Type B pancreatic cell (in vitro differentiated cells): ENCODE results near the gene NT5E. TPM values are rescaled to one million over a fixed set of nuclear protein-coding genes. Genes with fewer than 3 reads are reported as not detected.
A peak's percentile ranks its signal among the peaks of the same experiment; 100 is the strongest.
"Not testable (repeated sequence)": the region's sequence is repeated elsewhere in the genome, so short reads cannot be mapped to it uniquely, and the experiment has no call there.

Experiments used
- DNase-seq: peaks from one replicate; pipeline ENCODE4 v3.0.0; 2021; ENCODE audit warnings: mixed read lengths; ENCODE audit not compliant: unreplicated experiment; ENCODE audit errors: extremely low spot score
- H3K27ac Mint-ChIP-seq: 2 replicates; pipeline ENCODE4 v1.8.0; 2021; ENCODE audit warnings: mild to moderate bottlenecking, mixed read lengths
- H3K27me3 Mint-ChIP-seq: 2 replicates; pipeline ENCODE4 v1.8.0; 2021; ENCODE audit warnings: mixed read lengths
- H3K36me3 Mint-ChIP-seq: 2 replicates; pipeline ENCODE4 v1.8.0; 2021; ENCODE audit warnings: mixed read lengths
- H3K4me1 Mint-ChIP-seq: one replicate; pipeline ENCODE4 v1.8.0; 2021; ENCODE audit warnings: mixed read lengths; ENCODE audit not compliant: unreplicated experiment
- H3K4me3 Mint-ChIP-seq: 2 replicates; pipeline ENCODE4 v1.8.0; 2021; ENCODE audit warnings: mild to moderate bottlenecking, mixed read lengths
- H3K9me3 Mint-ChIP-seq: 2 replicates; pipeline ENCODE4 v1.8.0; 2021; ENCODE audit warnings: mixed read lengths
- CTCF ChIP-seq: fragments of 200-600 bp; sonication (generic); conservative IDR thresholded peaks from 2 replicates; pipeline ENCODE4 v1.5.0; 2021; ENCODE audit warnings: antibody characterized with exemption, mild to moderate bottlenecking
- total RNA-seq: library from RNA; stranded (reverse); gene quantifications from 2 replicates; pipeline ENCODE4 v1.2.1, GENCODE V29; 2021; ENCODE audit warnings: low replicate concordance

NT5E gene
- total RNA-seq, 1 donor from 2014 or later, result 6.6 TPM

- TF ChIP-seq CTCF, result no peak
- Mint-ChIP-seq H3K27ac (peak overlapping the region; percentile 82), H3K4me1 (peaks cover 29% of the 10 kb centered on the region)
Measured at GRCh38 chr6:85403331-85404015, 46.4 kb upstream of the NT5E start.

GRCh38 chr6:85404016-85404563 lies 45.8 kb upstream of the NT5E start:
- Mint-ChIP-seq H3K4me3 (peak overlapping the region; percentile 44), H3K27ac (peak overlapping the region; percentile 82), H3K4me1 (peaks cover 29% of the 10 kb centered on the region)
- not testable (repeated sequence) for H3K36me3 Mint-ChIP-seq, DNase-seq, H3K27me3 Mint-ChIP-seq, H3K9me3 Mint-ChIP-seq

More at GRCh38 chr6:85403331-85404015, 46.4 kb upstream of the NT5E start:
- Mint-ChIP-seq H3K36me3 (no peaks in the 10 kb centered on the region), H3K27me3 (peaks cover 3% of the 10 kb centered on the region), H3K4me3 (no peak overlapping the region), H3K9me3 (no peaks in the 10 kb centered on the region)
- no peak for DNase-seq

- peak overlapping the region; percentile 44 for H3K4me3 Mint-ChIP-seq
- H3K36me3 Mint-ChIP-seq, result no peaks in the 10 kb centered on the region
- peaks cover 3% of the 10 kb centered on the region for H3K27me3 Mint-ChIP-seq
- no peak for DNase-seq
- no peaks in the 10 kb centered on the region for H3K9me3 Mint-ChIP-seq
- peaks cover 29% of the 10 kb centered on the region for H3K4me1 Mint-ChIP-seq
- H3K27ac Mint-ChIP-seq, result peak overlapping the region; percentile 82
- no peak for TF ChIP-seq CTCF
Measured at GRCh38 chr6:85404564-85405174, 45.2 kb upstream of the NT5E start.

- H3K36me3 Mint-ChIP-seq, result no peaks in the 10 kb centered on the region
- H3K4me1 Mint-ChIP-seq, result peaks cover 29% of the 10 kb centered on the region
- H3K27ac Mint-ChIP-seq, result peak overlapping the region; percentile 89
- no peak for TF ChIP-seq CTCF
- peaks cover 3% of the 10 kb centered on the region for H3K27me3 Mint-ChIP-seq
- H3K4me3 Mint-ChIP-seq, result peak overlapping the region; percentile 44
- no peaks in the 10 kb centered on the region for H3K9me3 Mint-ChIP-seq
- DNase-seq, result no peak
Measured at GRCh38 chr6:85405175-85405852, 44.6 kb upstream of the NT5E start.

GRCh38 chr6:85405853-85406198 lies 44.1 kb upstream of the NT5E start:
- peak overlapping the region; percentile 89 for H3K27ac Mint-ChIP-seq
- no peak for DNase-seq
- H3K4me1 Mint-ChIP-seq, result peaks cover 29% of the 10 kb centered on the region
- H3K9me3 Mint-ChIP-seq, result no peaks in the 10 kb centered on the region
- H3K27me3 Mint-ChIP-seq, result peaks cover 3% of the 10 kb centered on the region
- no peaks in the 10 kb centered on the region for H3K36me3 Mint-ChIP-seq
- peak overlapping the region; percentile 43 for H3K4me3 Mint-ChIP-seq
- no peak for TF ChIP-seq CTCF

GRCh38 chr6:85406641-85407075 lies 43.2 kb upstream of the NT5E start:
- no peak for TF ChIP-seq CTCF
- Mint-ChIP-seq H3K9me3 (no peaks in the 10 kb centered on the region), H3K27me3 (peaks cover 3% of the 10 kb centered on the region), H3K4me1 (peaks cover 29% of the 10 kb centered on the region), H3K4me3 (no peak overlapping the region), H3K36me3 (no peaks in the 10 kb centered on the region), H3K27ac (no peak overlapping the region)
- DNase-seq, result no peak
